Neural cell (in vitro differentiated cells): ENCODE results near the gene RAVER2.

Experiments used
- CTCF ChIP-seq: fragments of 450-650 bp; IDR thresholded peaks from 2 replicates; pipeline ENCODE4 v1.5.1; 2014; ENCODE audit warnings: antibody characterized with exemption, mild to moderate bottlenecking, moderate library complexity; ENCODE audit not compliant: poor library complexity, severe bottlenecking
- EP300 ChIP-seq: fragments of 450-650 bp; conservative IDR thresholded peaks from 2 replicates; pipeline ENCODE4 v1.6.1; 2014; ENCODE audit warnings: antibody characterized with exemption, mild to moderate bottlenecking, moderate library complexity; ENCODE audit not compliant: poor library complexity, severe bottlenecking
- EZH2 ChIP-seq: fragments of 200-600, 300-800 bp; shearing (Covaris generic), sonication (generic); IDR thresholded peaks from 2 replicates; pipeline ENCODE4 v1.6.1; 2014; ENCODE audit warnings: antibody characterized with exemption, low read length, borderline replicate concordance, mild to moderate bottlenecking; ENCODE audit not compliant: insufficient read depth, poor library complexity, severe bottlenecking
- RAD21 ChIP-seq: fragments of 450-650 bp; conservative IDR thresholded peaks from 2 replicates; pipeline ENCODE4 v1.6.1; 2014; ENCODE audit warnings: antibody characterized with exemption, mild to moderate bottlenecking, moderate library complexity
- TAF1 ChIP-seq: IDR thresholded peaks from 2 replicates; pipeline ENCODE4 v1.6.1; 2012; ENCODE audit warnings: low read depth

- TF ChIP-seq EP300: no peak
- no peak for TF ChIP-seq CTCF
- no peak for TF ChIP-seq RAD21
- no peak for TF ChIP-seq EZH2
- no peak for TF ChIP-seq TAF1
Observed at GRCh38 chr1:64834734-64835133, 89.9 kb downstream of the RAVER2 start.
